GM18870 (cell line): ENCODE data around the gene SFN.
"Not testable (repeated sequence)": the region's sequence is repeated elsewhere in the genome, so short reads cannot be mapped to it uniquely, and the experiment has no call there.

Experiments used
- ATAC-seq: cut with Tn5 transposase; IDR thresholded peaks from one replicate; pipeline ENCODE4 v1.9.1; 2021; ENCODE audit warnings: moderate library complexity; ENCODE audit not compliant: unreplicated experiment

SFN gene

DNA sequence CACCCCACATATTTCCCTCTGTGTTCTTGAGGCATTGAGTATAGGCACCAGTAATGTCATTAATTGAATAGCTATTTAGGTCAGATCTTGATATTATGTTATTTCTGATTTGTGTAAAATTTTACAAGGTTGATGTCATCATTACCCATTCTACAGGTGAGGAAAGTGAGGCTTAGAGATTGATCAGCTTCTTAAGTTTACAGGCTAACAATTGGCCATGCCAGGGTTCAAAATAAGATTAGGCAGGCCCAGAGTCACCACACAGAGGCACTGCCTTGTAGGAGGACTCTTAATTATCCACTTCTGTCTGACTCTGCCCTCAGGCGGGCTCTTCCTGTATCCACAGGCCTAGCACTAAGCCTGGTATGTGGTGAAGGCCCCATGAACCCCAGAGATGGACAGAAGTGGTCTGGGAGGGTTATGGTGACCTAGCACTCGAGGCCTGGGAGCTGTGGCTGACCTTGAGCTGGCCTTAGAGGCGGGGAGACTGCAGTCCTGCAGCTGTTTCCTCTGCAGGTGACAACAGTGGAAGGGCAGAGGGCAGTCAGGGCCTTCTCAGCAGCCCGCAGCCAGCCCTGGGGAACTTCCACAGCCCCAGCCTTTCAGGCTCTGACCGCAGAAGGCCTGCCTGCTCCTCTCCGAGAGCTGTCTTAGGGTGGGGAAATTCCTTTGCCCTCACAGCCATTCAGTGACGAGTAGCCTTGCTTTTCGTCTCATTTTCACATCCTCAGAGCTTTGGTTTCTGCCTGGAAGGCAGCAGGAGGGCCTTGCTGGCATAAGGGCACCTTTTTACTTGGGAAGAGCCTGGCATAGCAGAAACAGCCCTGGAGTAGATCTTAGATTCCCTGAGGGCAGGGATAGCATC lies 24.2 kb upstream of the SFN start:
- peak; percentile 87 for ATAC-seq

GRCh38 chr1:26839339-26839722 lies 23.6 kb upstream of the SFN start:
- no peak for ATAC-seq

DNA sequence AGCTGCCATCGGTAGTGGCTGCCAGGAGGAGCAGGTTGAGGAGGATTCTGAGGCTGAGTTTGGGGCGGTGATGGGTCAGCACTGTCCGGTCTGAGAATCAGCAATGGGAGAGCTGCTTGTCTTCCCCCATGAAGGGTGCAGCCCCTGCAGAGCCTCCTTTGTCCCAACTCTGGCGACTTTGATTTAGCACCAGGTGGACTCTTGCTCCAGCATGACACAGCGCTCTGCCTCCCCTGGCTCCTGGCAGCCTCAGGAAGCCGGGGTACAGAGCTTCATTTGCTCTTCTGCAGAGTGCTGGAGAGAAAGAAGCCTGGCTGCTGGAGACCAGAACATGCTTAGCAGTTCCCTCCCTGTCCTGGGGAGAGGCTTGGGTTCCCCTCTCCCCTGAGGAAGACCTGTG lies 23.2 kb upstream of the SFN start:
- no peak for ATAC-seq

- ATAC-seq, result no peak
Observed at GRCh38 chr1:26844424-26845196, 18.3 kb upstream of the SFN start.

GRCh38 chr1:26847826-26848225 lies 15.1 kb upstream of the SFN start:
- ATAC-seq, result not testable (repeated sequence)

GRCh38 chr1:26848499-26848898 lies 14.4 kb upstream of the SFN start:
- ATAC-seq, result no peak

GRCh38 chr1:26848941-26849774 lies 13.8 kb upstream of the SFN start:
- no peak for ATAC-seq

GRCh38 chr1:26851106-26851684 lies 11.8 kb upstream of the SFN start:
- ATAC-seq, result no peak

DNA sequence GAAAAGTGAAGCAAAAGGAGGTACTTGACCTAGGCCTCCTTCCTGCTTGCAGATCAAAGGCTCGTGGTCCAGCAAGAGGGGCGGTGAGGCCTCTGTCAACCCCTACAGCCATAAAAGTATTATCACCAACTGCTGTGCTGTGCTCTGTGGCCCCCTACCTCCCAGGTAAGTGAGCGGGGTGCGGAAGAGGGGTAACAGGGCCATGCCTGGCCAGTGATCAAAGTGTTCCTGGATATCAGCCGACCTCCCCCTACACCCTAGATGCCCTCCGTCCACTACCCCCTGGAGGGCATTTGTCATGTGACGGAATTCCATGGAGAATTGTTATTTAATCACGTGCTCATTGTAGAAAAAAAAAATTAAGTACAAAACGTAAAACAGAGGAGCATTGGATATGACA lies 10.2 kb upstream of the SFN start:
- ATAC-seq, result no peak

GRCh38 chr1:26853156-26853555 lies 9.8 kb upstream of the SFN start:
- no peak for ATAC-seq

GRCh38 chr1:26853600-26853999 lies 9.3 kb upstream of the SFN start:
- ATAC-seq, result no peak

DNA sequence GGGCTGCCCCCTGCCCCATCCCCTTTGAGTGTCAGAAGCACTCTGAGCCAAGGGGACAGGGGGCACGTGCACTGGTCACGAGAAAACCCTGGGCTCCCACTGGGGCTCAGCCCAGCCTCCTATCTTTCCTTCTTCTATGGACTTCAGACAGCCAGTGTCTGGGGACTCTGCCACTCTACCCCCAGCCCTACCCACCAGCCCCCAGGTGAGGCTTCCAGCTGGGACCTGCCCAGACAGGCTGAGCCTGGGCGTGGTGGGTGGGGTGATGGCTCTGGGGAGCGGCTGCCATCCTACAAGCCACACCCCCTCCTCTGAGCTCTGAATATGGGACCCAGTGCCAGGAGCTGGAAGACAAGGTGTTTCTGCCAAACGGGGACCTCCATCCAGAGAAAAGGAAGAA lies 8.0 kb upstream of the SFN start:
- no peak for ATAC-seq

GRCh38 chr1:26855636-26856035 lies 7.3 kb upstream of the SFN start:
- ATAC-seq, result no peak

DNA sequence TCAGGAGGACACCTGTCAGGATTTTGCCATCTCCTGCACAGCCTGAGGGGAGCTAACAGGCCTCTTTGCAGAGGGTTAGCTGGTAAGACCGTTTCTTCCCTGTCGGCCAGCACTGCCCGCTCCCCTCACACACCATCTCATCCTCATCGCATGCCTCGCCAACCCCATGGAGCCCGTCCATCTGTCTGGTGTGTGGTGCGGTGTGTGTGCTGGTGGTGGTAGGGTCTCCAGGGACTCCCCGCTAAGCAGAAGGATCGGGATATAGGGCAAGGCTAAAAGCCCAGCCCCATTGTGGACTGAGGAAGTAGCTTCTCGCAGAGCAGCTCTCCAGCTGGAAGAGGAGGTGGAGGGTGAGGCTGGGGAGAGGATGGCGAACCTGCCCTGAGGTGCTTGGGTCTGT lies 6.8 kb upstream of the SFN start:
- ATAC-seq, result no peak

- ATAC-seq, result no peak
Observed at GRCh38 chr1:26856604-26857469, 6.1 kb upstream of the SFN start.

- no peak for ATAC-seq
Observed at GRCh38 chr1:26857473-26858060, 5.4 kb upstream of the SFN start.

GRCh38 chr1:26858160-26858559 lies 4.8 kb upstream of the SFN start:
- no peak for ATAC-seq

DNA sequence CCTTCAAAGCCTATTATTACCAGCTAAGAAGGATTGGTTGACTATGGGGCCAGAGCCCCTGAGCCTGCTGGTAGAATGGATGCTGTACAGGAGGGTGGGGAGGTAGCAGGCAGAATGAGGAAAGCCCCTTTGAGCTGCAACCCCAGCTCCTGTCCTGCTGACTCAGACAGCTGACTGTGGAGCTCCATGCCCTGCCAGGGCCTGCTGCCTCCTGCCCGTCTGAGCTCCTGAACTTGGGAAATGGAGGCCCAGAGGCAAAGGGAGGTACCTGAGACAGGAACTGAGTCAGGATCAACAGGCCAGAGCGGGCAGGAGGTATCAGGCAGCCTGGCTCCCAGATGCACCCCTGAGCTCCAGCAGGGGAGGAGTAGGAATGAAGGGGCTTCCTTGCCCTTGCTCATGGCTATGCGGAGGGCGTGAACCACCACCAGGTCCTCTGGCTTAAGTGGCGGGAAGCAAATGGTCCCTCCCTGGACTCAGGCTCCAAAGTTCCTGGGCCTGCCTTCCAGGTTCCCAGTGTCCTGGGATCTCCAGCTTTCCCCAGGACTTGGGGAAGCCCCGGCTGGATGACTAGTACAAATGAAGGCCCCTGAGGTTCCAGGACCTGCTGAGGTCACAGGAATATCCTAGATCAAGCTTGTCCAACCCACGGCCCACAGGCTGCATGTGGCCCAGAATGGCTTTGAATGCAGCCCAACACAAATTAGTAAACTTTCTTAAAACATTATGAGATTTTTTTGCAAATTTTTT lies 3.9 kb upstream of the SFN start:
- no peak for ATAC-seq

GRCh38 chr1:26861286-26861701 lies 1.7 kb upstream of the SFN start:
- no peak for ATAC-seq
